HepG2 (cell line): ENCODE measurements around the gene CAPN10. TPM values are rescaled to one million over a fixed set of nuclear protein-coding genes. Genes with fewer than 3 reads are reported as not detected.

Source experiments
- ATAC-seq: fragments of 200-7000 bp; cut with Tn5 transposase; 3 replicates; pipeline ENCODE4 v1.9.1; 2020; ENCODE audit warnings: mild to moderate bottlenecking, moderate library complexity
- BruUV-seq: library from RNA; stranded (reverse); fragments of 400-500 nt; replicated peaks from 2 replicates; lab custom pipeline; 2021; lab: Mats Ljungman, UMichigan
- CTCF ChIA-PET: fragments of 300-600 bp; formaldehyde crosslinking; extraction: SDS; loops from one replicate; lab custom pipeline; 2021; ENCODE audit warnings: low total read pairs, inconsistent platforms, low intra/inter-chr PET ratio; lab: Yijun Ruan, JAX
- POLR2A ChIA-PET: fragments of 350-600 bp; sonication (Branson Sonifier 250); formaldehyde crosslinking; loops from one replicate; lab custom pipeline; 2020; ENCODE audit warnings: antibody characterized with exemption, inconsistent platforms; lab: Yijun Ruan, JAX
- DNase-seq: peaks from one replicate; pipeline ENCODE4 v3.0.0-alpha.2; 2015; ENCODE audit warnings: low spot score
- FAIRE-seq: peaks from 3 replicates; lab custom pipeline; 2011; peaks lifted over from hg19 to GRCh38; lab: Jason Lieb, UNC
- H2AFZ ChIP-seq: one replicate; pipeline ENCODE4 v1.6.1; 2011; ENCODE audit warnings: low read length, inconsistent platforms
- H3K27ac ChIP-seq: fragments of 300-600 bp; 3 replicates; pipeline ENCODE4 v1.8.0; 2011; ENCODE audit warnings: mixed run types, mild to moderate bottlenecking, mixed read lengths, low read length, inconsistent platforms; ENCODE audit not compliant: insufficient read depth; ENCODE audit errors: extremely low read length
- H3K27me3 ChIP-seq, 2 experiments: fragments of 200-600 bp in 1 of 2; 2 replicates in 1 of 2; 3 replicates in 1 of 2; pipeline versions ENCODE4 v1.6.0 to v1.8.0; 2011; ENCODE audit warnings: low read length in 2 of 2, mild to moderate bottlenecking in 2 of 2, moderate library complexity in 2 of 2, inconsistent platforms in 1 of 2; ENCODE audit not compliant: insufficient read depth in 2 of 2, control insufficient read depth in 1 of 2
- H3K36me3 ChIP-seq, 2 experiments: fragments of 200-600 bp in 1 of 2; replicated peaks in 1 of 2; 2 replicates in 1 of 2; 3 replicates in 1 of 2; pipeline versions ENCODE4 v1.5.1 to v1.8.0; 2011; ENCODE audit warnings: low read length in 2 of 2, inconsistent platforms in 1 of 2; ENCODE audit not compliant: insufficient read depth in 2 of 2, control insufficient read depth in 1 of 2
- H3K4me1 ChIP-seq: 2 replicates; pipeline ENCODE4 v1.5.1; 2012; ENCODE audit warnings: low read length, inconsistent platforms; ENCODE audit not compliant: insufficient read depth
- H3K4me2 ChIP-seq: 2 replicates; pipeline ENCODE4 v1.6.0; 2011; ENCODE audit warnings: low read depth, low read length, inconsistent platforms
- H3K4me3 ChIP-seq, 3 experiments: fragments of 200-600 bp in 1 of 3; sonication (generic), shearing (Covaris generic) in 1 of 3; replicated peaks in 1 of 3; 2 replicates each; pipeline ENCODE4 v1.5.1; 2011 to 2016; ENCODE audit warnings: low read length in 3 of 3, inconsistent platforms in 2 of 3, low read depth in 2 of 3, mild to moderate bottlenecking in 2 of 3, control low read depth in 1 of 3, mixed read lengths in 1 of 3; ENCODE audit not compliant: insufficient read depth in 1 of 3
- H3K79me2 ChIP-seq: one replicate; pipeline ENCODE4 v1.6.1; 2011; ENCODE audit warnings: low read length, inconsistent platforms; ENCODE audit not compliant: insufficient read depth
- H3K9ac ChIP-seq: 2 replicates; pipeline ENCODE4 v1.6.0; 2011; ENCODE audit warnings: mild to moderate bottlenecking, low read depth, low read length, inconsistent platforms; ENCODE audit not compliant: insufficient read depth
- H3K9me3 ChIP-seq: 2 replicates; pipeline ENCODE4 v1.5.1; 2012; ENCODE audit warnings: mild to moderate bottlenecking, low read length
- H4K20me1 ChIP-seq: 2 replicates; pipeline ENCODE4 v1.6.0; 2011; ENCODE audit warnings: inconsistent platforms, mild to moderate bottlenecking, low read length, moderate library complexity; ENCODE audit not compliant: insufficient read depth
- ATF7 ChIP-seq, 2 experiments: fragments of 450-650 bp in 1 of 2; sonication (generic) in 1 of 2; formaldehyde crosslinking in 1 of 2; IDR thresholded peaks; 2 replicates each; pipeline versions ENCODE4 v1.4.0 to v1.6.1; 2016 to 2020; ENCODE audit warnings: antibody characterized with exemption in 1 of 2, mild to moderate bottlenecking in 1 of 2, missing genetic modification reagents in 1 of 2
- HOXD1 ChIP-seq: sonication (generic); formaldehyde crosslinking; IDR thresholded peaks from 2 replicates; pipeline ENCODE4 v1.5.0; 2020; ENCODE audit warnings: missing genetic modification reagents
- JARID2 ChIP-seq: sonication (generic); formaldehyde crosslinking; IDR thresholded peaks from 2 replicates; pipeline ENCODE4 v1.8.1; 2023; ENCODE audit warnings: missing genetic modification reagents, inconsistent platforms; ENCODE audit not compliant: insufficient replicate concordance
- NFE2 ChIP-seq: sonication (generic); formaldehyde crosslinking; IDR thresholded peaks from 2 replicates; pipeline ENCODE4 v1.4.0; 2020; ENCODE audit warnings: missing genetic modification reagents
- NFIB ChIP-seq: sonication (generic); formaldehyde crosslinking; IDR thresholded peaks from 2 replicates; pipeline ENCODE4 v1.9.0; 2021; ENCODE audit warnings: missing genetic modification reagents, mild to moderate bottlenecking, borderline replicate concordance
- SRSF4 ChIP-seq: fragments of 200-400 bp; formaldehyde crosslinking; IDR thresholded peaks from one replicate; pipeline ENCODE4 v1.6.1; 2018; ENCODE audit warnings: mild to moderate bottlenecking, low read depth, low read length, moderate library complexity; ENCODE audit not compliant: poor library complexity, severe bottlenecking
- TCF7L2 ChIP-seq: IDR thresholded peaks from 2 replicates; pipeline ENCODE4 v1.6.1; 2011; ENCODE audit warnings: mild to moderate bottlenecking, low read depth, low read length, moderate library complexity
- ZBTB40 ChIP-seq, 2 experiments: fragments of 450-650 bp in 1 of 2; sonication (generic) in 1 of 2; formaldehyde crosslinking in 1 of 2; IDR thresholded peaks; 2 replicates each; pipeline versions ENCODE4 v1.6.1 to v1.8.0; 2016 to 2022; ENCODE audit warnings: antibody characterized with exemption in 1 of 2, mild to moderate bottlenecking in 1 of 2, missing genetic modification reagents in 1 of 2
- ZNF616 ChIP-seq: sonication (generic); formaldehyde crosslinking; IDR thresholded peaks from 2 replicates; pipeline ENCODE4 v1.5.0; 2020; ENCODE audit warnings: low read depth, mild to moderate bottlenecking, missing genetic modification reagents
- ZZZ3 ChIP-seq: sonication (generic); formaldehyde crosslinking; IDR thresholded peaks from 2 replicates; pipeline ENCODE4 v1.4.0; 2020; ENCODE audit warnings: missing genetic modification reagents, mild to moderate bottlenecking, borderline replicate concordance
- WGBS: methylation state at CpG from one replicate; pipeline ENCODE4 v1.1.6; 2017; ENCODE audit warnings: low lambda C conversion rate; 5-methylcytosine and 5-hydroxymethylcytosine counted together
- in situ Hi-C: cut with HindIII; loops from 2 replicates; pipeline ENCODE4 v1.10.0; 2017; ENCODE audit warnings: low pct_unique_long_range_greater_than_20kb; ENCODE audit not compliant: extremely low pct_ligation_motif_present
- intact Hi-C: fragments of 100-400 bp; cut with micrococcal nuclease; formaldehyde crosslinking; loops from one replicate; pipeline ENCODE4 v1.10.0; 2022; ENCODE audit not compliant: unreplicated experiment
- polyA plus RNA-seq, 8 experiments: library from polyadenylated mRNA; depleted of rRNA in 3 of 8; stranded (reverse) in 7 of 8; unstranded in 1 of 8; fragments of >200 nt; fragmentation: Illumina TruSeq in 4 of 8; extraction: Trizol in 4 of 8; gene quantifications; 2 replicates each; pipeline versions ENCODE4 v1.2.1 to v1.2.3, GENCODE V29; 2011 to 2016; ENCODE audit warnings: low read depth in 4 of 8, missing spikeins in 1 of 8, mixed read lengths in 1 of 8; ENCODE audit not compliant: insufficient read depth in 1 of 8
- total RNA-seq, 5 experiments: library from RNA; depleted of rRNA; stranded (reverse); fragments of >200 nt; fragmentation: Illumina TruSeq; extraction: Trizol; gene quantifications; 2 replicates each; pipeline ENCODE4 v1.2.3, GENCODE V29; 2016; ENCODE audit warnings: low read depth in 1 of 5
- TF ChIP-seq, protein P1 (sequence below): sonication (generic); formaldehyde crosslinking; IDR thresholded peaks from 2 replicates; pipeline ENCODE4 v1.4.0; 2020; ENCODE audit warnings: mild to moderate bottlenecking, missing genetic modification reagents, borderline replicate concordance

The CAPN10 gene
- total and polyA plus RNA-seq, 2 of the 13 experiments (the other 11 are each of a cell fraction or from before 2014, with no cell fraction given): 27.6 to 32.4 TPM

- FAIRE-seq (no peak), DNase-seq (no peak), ATAC-seq (no peak)
- Histone ChIP-seq H3K4me3 (no peak overlapping the region), H3K79me2 (no peaks in the 10 kb centered on the region), H3K27ac (no peak overlapping the region), H3K27me3 (no peaks in the 10 kb centered on the region), H3K4me1 (no peaks in the 10 kb centered on the region), H3K9me3 (no peaks in the 10 kb centered on the region), H3K4me2 (no peak overlapping the region), H4K20me1 (no peaks in the 10 kb centered on the region), H3K36me3 (peaks cover 4 to 45% of the 10 kb centered on the region in 2 experiments; a peak in 4 of 5 replicates), H3K9ac (no peak overlapping the region), H2AFZ (no peak overlapping the region)
- in situ Hi-C loops: no loop called here
- WGBS: 98% methylated on average over 38 of the region's 43 CpGs
- BruUV-seq: no TSS peak
- intact Hi-C loops: no loop called here
- POLR2A ChIA-PET: no interaction called here
- CTCF ChIA-PET: no interaction called here
- TF ChIP-seq SRSF4 (no peak), ZZZ3 (no peak), TCF7L2 (no peak), NFIB (CRISPR knock-in tag) (no peak), HOXD1 (CRISPR knock-in tag) (no peak), ATF7 (IDR thresholded peaks at IDR 0.05) (no peak), ATF7 (CRISPR knock-in tag; IDR thresholded peaks at IDR 0.05) (no peak), JARID2 (CRISPR knock-in tag) (no peak), ZBTB40 (IDR thresholded peaks at IDR 0.05) (no peak), ZBTB40 (CRISPR knock-in tag; IDR thresholded peaks at IDR 0.05) (no peak), NFE2 (CRISPR knock-in tag) (no peak), ZNF616 (no peak)
- TF ChIP-seq, protein P1, sequence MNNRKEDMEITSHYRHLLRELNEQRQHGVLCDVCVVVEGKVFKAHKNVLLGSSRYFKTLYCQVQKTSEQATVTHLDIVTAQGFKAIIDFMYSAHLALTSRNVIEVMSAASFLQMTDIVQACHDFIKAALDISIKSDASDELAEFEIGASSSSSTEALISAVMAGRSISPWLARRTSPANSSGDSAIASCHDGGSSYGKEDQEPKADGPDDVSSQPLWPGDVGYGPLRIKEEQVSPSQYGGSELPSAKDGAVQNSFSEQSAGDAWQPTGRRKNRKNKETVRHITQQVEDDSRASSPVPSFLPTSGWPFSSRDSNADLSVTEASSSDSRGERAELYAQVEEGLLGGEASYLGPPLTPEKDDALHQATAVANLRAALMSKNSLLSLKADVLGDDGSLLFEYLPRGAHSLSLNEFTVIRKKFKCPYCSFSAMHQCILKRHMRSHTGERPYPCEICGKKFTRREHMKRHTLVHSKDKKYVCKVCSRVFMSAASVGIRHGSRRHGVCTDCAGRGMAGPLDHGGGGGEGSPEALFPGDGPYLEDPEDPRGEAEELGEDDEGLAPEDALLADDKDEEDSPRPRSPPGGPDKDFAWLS: no peak
Measured at GRCh38 chr2:240538031-240538780, 48.3 kb upstream of the CAPN10 start.
